ENCODE data around the gene CDK6. TPM values are rescaled to one million over a fixed set of nuclear protein-coding genes. Genes with fewer than 3 reads are reported as not detected.

Gene CDK6
- total RNA-seq, 1 experiment from 2014 or later = 73.8 TPM

DNA sequence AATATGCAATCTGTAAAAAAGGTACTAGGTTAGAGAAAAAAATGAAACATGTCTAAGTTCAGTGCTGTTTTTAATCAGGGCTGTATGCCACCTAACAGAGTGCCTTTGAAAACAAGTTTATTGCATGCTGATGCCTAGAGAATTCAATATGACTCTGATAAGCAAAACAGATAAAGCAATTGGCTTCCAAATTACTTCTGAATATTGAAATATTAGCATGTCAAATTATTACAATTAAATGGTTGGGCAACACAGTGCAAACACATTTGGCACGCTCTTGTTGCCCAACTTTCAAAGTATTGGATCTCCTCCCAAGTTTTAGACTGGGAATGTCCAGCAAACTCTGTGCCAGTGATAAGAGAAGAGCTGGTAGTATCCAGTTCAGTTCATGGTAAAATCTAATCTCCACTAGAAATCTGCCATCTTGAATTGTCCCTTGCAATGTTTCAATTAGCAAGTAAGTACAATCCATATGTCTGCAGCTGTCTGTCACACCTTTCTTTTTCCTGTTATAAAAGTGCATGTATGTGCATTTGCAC is 181.0 kb downstream of the CDK6 start:
- DNase-seq (ENCODE audit: extremely low read depth, low read depth) = no peak

DNA sequence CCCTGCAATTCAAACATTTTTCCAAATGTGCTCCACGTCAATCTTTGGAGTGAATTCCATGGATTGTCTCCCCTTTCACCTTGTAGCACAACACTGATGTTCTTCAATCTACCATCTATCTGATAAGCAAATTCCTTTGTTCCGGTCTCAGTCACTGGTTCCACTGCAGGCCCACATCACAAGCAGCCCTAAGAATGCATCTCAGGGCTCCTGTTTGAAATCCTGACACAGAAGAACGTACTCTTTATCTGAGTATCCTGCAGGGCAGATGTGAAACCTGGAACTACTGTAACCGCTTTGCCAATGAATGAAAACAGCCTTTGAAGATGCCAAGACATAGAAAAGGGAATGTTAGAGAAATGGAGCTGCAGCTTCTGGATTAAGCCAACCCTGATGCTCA is 183.2 kb downstream of the CDK6 start:
- no peak for DNase-seq (ENCODE audit: extremely low read depth, low read depth)

DNA sequence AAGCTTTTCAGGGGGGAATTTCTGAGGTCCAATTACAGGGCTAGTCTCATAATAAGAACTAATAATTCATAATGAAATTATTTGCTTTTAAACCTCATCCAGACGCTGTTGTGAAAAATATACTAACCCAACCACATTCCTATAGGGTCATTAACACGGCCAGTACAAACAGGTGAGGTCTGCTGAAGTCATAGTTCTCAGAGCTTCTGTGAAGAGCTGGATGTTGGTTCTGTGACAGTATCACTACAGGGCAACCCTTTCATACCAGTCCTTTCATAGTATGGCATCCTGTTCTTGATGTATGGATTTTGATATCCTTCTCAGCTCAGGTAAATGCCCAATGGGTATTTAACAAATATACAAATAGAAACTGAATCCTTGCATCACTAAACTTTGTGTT is 183.8 kb downstream of the CDK6 start:
- no peak for DNase-seq (ENCODE audit: extremely low read depth, low read depth)

DNA sequence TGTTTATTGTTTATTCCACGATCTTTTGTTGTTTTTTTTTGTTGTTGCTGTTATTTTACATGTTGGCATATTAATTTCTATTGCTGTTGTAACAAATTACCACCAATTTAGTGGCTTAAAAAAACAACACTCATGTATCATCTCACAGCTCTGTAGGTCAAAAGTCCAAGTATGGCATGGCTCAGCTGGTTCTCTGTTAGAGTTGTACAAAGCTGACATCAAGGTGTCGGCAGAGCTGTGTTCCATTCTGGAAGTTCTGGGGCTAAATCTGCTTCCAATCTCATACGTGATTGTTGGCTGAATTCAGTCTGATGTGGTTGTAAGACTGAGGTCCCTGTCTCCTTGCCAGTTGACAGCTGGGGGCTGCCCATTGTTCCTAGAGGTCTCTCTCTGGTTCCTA is 186.0 kb downstream of the CDK6 start:
- DNase-seq (ENCODE audit: extremely low read depth, low read depth) = no peak

DNA sequence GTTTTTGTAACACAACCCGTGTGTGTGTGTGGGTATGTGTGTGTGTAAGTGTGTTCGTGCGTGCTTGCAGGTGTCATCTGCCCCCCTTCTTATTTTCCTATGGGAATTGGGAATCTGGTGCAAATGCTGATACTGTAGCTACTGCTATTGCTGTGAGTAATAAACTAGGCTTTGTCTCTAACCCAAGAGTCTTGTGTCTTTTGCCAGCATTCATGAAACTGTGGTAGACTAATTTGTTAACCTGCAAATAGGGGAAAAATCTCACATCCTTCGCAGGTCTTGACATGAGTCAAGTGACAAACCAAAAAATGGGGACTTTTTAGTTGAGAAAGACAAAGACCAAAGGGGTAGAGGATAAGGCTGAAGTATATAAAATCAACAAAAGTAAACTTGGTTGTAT is 188.3 kb downstream of the CDK6 start:
- DNase-seq (ENCODE audit: extremely low read depth, low read depth) = no peak

DNA sequence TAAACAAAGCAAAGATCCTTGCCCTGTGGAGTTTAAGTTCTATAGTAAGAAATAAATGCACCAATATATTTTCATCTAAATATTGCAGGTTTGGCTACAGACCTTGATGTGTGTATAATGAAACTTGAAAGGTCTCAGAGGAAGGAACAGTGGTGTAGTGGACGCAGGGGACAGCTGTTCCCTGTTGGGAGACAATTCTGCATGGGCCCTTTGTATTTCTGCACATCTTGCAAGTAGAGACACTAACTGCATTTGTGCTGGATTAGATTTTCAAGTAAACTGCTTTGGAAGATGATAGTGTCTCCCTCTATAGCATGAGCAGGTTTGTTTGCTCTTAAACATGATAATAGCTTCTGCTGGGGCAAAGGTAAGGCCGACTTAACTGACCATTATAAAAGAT is 188.7 kb downstream of the CDK6 start:
- no peak for DNase-seq (ENCODE audit: extremely low read depth, low read depth)

DNA sequence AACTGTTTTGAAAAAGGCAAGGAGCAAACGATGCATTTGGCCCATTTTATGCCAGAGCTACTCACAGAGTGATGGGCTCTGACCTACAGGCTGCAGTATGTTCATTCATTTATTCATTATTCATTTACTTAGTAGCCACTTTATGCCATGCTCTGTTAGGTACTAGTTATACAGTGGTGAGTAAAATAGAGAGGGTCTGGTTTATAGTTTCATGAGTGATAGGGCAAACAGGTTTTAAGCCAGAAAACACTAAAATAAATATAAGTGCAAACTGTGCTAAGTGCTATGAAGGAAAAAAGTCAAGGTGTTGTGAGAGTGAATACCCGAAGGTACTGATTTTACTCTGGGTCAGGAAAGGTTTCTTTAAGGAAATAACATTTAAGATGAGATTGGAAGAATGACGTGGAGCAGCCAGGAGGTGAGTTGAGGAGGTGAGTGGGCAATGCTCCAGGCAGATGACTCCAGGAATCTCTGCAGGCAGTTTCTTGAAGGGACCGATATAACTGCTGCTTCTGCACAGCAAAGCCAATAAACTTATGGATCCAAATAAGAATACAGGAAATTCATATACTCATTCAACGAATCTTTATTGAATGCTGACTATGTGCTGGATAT is 189.3 kb downstream of the CDK6 start:
- no peak for DNase-seq (ENCODE audit: extremely low read depth, low read depth)

DNA sequence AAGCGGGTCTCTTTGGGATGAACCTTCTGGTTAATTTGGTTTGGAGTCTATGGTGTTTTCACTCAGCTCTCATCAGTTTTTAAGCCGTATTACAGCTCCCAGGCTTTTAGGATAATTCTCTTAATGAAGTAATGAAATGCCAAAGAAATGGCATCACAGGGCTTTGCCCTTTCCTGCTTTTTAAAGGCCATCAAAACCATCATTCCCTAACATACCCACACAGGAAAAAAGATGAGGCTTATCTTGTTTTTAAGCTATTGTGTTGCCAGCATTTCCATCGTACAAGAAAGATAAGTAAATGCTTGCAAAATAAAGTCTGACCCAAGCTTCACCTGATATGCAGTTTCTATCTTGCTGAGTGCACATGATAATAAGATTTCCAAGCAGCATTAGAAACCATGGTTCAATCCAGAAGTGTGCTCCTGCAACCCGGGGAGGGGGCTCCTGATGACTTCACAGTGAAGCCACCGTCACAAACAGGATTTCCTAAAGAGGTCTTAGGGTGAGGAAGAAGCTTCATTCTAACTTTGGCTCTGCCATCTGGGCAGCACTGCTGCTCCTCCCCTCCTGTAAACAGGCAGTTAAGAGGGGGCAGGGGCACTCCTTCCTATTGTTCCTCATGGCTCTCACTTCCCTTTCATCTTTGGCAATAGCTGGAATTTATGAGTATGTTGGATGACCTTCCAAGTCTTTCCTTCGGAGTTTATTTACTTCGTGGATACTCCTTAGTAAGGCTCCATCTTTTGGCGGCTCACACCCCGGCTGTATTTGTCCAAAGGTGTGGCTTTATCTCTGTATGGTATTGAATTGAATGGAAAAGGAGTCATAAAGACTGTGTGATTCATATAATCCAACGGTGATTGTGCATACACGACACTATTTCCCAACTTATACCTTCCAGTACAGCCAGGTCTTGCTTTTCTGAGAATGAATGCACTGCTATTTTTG is 191.0 kb downstream of the CDK6 start:
- no peak for DNase-seq (ENCODE audit: extremely low read depth, low read depth)

DNA sequence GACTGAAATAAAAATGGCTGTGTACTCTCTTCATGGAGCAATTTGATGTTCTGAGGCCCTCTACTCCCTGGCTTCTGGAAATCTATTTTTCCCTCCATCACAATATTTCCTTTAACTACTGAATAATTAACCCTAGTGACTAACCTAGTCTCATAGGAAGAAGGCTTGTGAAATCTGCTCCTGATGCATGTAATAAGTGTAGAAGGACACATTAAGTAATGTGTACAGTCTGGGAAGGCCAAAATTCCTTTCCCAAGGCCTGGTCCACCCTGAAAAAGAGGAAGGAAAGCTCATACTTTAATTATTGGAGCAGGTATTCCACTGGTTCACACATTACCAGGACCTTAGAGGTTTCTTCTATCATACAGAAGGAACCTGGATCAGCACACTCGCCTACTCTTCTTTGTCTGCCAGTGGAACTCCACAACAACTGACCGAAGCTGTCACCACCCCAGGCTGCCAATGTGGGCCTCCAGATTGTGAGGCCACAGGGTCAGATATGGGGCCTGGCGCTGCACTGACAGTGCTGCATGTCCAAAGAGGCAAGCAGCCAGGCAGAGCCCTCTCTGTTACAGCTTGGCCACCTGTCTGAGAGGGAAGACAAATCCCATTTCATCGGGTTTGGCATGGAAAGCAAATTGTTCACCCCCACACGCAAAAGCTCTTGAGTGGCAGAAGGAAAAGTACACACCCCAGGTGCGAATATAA is 191.8 kb downstream of the CDK6 start:
- no peak for DNase-seq (ENCODE audit: extremely low read depth, low read depth)

DNA sequence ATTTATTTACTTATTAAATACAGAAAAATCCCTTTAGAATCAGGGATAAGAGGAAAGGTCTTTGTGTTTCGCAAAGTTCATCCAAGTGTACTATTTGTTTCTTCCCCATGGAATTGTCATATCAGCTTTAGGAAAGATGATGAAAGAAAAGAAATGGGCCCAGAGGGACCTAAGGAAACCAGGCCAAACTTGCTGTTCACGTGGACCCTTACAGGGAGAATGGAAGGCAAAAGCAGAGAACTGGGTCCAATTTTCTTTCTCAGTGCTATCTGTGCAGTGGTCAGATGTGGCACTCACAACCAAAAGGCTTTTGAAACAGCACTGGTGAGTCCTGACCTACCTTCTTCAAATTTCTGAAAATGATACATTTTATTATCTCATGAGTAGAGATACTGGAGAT is 192.6 kb downstream of the CDK6 start:
- DNase-seq (ENCODE audit: extremely low read depth, low read depth) = no peak

DNA sequence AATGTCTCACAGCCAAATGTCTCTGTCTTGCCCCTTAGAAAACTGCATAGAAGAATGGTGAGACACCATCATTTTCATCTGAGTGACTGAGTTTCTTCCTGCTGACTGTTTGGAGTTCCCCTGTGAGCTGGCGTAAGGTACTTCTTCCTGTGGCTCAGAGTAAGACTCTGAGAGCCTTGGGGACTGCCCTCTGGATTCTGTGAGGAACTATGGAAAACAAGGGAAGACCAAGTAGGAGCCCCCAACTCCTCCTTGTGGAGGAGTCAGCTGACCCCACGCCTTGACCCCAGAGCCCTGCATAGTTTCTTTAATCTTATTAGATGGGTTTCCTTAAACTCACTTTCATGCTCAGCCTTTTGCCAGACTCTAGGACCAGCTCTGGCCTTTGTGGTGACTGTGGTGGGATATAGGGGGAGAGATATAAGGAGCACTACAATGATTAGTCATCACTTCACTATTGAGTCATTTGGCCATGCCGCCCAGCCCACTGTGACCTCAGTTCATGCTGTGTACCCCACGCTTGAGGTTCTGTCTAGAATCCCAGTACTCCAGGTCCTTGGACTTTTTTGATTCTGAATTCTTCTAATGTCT is 194.4 kb downstream of the CDK6 start:
- no peak for DNase-seq (ENCODE audit: extremely low read depth, low read depth)

DNA sequence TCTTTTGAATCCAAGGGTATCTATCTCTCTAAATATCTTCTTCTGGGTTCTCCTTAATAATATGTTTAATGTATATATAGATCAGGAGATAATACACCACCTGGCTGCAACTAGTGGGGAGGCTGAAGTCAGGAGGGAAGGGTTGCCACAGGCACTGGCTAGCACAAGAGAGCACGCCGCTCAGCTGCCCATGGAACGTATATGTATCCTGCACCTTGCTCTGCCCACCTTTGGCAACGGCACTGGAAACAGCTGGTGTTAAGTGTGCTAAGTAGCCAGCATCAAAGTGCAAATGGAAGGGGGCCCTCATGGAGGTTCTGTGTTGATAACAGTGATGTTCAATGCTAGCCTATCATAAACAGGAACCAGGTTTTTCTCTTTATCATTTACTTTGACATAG is 196.4 kb downstream of the CDK6 start:
- DNase-seq (ENCODE audit: extremely low read depth, low read depth) = no peak

DNA sequence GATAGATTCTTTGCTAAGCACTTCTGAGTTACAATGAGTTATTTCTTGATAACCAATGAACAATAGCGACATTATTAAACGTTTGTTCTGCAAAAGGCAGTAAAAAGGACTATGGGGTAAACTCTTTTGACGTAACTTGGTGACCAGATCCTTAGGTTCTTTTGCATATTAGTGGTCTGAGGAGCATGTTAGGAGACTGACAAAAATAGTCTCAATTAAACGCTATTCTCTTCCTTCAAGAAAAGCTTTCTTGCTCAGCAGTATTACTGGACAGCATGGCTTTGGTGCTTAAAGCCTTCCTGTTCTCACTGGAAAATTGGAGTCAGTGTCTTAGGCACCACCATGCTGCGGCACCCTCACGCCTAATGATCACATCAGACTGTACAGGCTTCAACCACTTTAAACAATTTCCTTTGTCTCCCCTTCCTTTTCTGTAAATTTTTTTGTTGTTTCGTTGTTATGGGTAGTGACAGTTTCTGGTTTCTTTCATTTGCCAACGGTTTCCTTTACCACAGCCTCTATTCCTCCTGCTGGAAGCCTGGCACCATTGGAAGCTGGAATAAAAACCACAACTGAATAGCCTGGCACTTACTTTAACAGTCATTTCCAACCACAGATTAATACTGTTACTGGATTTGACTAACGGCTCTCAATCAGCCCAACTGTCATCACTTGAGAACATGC is 197.0 kb downstream of the CDK6 start:
- no peak for DNase-seq (ENCODE audit: extremely low read depth, low read depth)

DNA sequence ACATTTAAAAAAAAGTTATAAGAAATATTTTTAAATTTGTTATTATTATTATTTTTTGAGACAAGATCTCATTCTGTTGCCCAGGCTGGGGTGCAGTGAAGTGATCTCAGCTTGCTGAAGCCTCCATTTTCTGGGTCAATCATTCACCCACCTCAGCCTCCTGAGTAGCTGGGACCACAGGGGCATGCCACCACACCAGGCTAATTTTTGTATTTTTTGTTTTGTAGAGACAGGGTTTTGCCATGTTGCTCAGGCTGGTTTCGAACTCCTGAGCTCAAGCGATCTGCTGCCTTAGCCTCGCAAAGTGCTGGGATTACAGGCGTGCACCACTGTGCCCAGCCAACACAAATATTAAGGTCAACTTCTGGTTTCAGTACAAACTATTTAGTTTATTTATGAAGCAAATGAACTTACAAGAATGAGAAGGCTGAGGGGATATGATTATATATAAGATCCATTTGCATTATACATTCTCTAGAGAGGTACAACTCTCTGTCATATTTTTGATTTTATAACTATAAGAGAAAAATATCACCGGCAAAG is 200.3 kb downstream of the CDK6 start:
- DNase-seq (ENCODE audit: extremely low read depth, low read depth) = no peak

DNA sequence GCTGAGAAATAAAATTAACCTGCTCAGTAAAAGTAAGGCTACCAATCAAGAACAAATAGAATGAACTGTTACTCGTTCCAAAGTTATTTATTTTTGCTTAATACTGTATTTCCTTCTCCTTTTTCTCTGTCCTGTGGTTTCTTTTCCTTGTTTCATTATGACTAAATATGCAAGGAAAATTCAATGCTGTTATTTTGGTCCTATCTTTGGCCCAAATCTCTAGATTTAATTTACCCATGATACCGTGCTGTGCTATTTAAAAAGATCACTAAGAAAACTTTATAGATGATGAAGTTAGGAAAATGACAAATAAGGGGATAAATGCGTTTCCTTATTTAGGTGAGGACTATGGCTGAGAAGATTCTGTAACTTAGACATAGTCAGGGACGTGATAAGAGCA is 200.8 kb downstream of the CDK6 start:
- DNase-seq (ENCODE audit: extremely low read depth, low read depth) = no peak

DNA sequence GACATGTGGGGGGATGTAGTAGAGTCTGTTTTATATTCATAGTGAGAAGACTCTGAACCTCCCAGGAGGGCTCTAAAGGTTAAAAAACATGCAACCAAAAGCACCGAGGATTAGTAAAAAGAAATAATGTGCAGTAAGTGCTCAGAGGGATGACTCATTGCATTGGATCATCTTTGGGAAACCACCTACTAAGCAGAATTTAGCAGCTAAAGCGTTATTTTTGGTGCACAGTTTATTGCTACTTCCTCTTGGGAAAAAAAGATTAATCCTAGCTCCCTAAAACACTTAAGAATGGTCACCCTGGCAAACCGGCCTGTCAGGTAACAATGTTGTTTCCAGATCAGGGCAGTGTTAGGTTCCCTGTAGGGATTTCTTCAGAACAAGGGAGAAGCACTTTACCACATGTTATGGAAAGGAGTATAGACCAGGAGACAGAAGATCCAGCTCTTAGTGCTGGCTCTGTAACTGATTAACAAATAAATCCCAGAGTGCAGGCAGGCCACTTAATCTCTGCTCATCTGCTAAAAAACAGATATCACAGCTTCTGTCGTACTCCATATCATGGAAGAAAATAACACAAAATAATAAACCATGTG is 201.4 kb downstream of the CDK6 start:
- DNase-seq (ENCODE audit: extremely low read depth, low read depth) = no peak

DNA sequence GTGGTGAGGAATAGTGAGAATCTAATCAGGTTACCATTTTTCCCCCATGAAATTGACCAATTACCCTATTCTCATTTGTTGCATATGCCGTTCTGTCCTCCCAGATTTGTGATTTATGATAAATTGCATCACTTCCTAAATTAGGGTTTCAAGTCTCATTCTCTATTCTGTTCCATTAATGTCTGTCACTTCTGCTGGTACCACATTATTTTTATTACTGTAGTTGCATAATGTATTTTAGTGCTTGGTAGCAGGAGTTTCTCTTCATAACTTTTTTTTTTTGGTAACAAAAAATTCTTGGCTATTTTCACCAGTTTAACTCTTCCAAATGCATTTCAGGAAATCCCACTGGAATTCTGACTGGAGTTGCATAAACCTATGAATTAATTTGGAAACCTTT is 202.2 kb downstream of the CDK6 start:
- no peak for DNase-seq (ENCODE audit: extremely low read depth, low read depth)

DNA sequence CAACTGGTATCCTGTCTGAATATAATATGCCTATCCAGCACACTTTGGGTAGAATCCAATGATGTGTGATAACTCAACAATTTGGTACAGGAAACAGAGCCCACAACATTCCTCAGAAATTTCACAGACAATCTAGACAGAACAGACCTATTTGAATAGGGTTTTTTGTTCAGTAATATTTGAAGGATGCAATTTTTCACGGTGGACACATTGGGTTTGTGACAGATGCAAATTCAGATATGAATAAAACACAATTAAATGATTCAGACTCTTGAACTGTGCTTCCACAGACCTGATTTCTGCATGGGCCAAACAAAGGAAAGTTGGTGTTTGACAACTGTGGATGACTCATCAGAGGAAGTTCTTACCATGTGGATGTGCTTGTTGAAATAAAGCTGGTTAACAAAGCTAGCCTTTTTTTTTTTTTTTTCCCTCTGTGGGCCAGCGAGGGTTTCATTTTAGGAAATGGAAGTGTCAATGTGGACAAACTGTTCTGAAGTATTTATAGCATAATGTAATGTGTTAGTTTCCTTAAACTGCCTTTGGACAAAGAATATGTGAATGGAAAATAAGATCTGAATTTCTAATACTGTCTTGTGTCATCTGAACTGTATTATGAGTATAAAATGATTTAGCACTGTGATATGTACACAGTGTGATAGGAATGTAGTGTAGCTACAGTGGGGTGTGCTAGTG is 203.0 kb downstream of the CDK6 start:
- DNase-seq (ENCODE audit: extremely low read depth, low read depth) = peak; percentile 56

DNA sequence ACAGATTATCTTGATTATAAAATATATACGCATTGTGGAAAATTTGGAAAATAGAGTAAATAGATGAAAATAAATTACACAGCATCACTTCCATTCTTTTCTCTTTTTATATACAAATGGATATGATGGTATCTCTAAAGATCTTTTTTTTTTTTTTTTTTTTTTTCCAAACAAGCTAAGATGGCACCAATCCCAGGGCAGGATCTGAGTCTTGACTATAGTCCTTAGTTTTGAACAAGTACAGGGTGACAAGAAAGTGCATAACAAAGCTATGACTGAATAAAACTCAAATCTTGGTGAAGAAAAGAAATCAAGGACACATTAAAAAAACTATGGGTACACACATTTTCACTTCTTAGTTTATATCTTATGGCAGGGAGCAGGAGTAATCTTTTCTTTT is 203.6 kb downstream of the CDK6 start:
- DNase-seq (ENCODE audit: extremely low read depth, low read depth) = no peak

Data from NCI-H460 (cell line).